Astrocyte of the cerebellum (primary cell): ENCODE results near the gene HSDL2.
A peak's percentile ranks its signal among the peaks of the same experiment; 100 is the strongest.

Experiments
- DNase-seq: peaks from one replicate; pipeline ENCODE4 v3.0.0-alpha.2; 2011; ENCODE audit warnings: low read depth
- H3K4me3 ChIP-seq: 2 replicates; pipeline ENCODE4 v1.5.1; 2011; ENCODE audit warnings: mild to moderate bottlenecking, low read depth, low read length, moderate library complexity
- CTCF ChIP-seq: IDR thresholded peaks from 2 replicates; pipeline ENCODE4 v1.5.1; 2012; ENCODE audit warnings: low read length, low read depth, moderate library complexity, mild to moderate bottlenecking; ENCODE audit errors: missing control alignments
- in situ Hi-C: cut with HindIII; loops from 2 replicates; pipeline ENCODE4 v1.10.0; 2017; ENCODE audit warnings: low sequenced_read_pairs

HSDL2 gene

DNA sequence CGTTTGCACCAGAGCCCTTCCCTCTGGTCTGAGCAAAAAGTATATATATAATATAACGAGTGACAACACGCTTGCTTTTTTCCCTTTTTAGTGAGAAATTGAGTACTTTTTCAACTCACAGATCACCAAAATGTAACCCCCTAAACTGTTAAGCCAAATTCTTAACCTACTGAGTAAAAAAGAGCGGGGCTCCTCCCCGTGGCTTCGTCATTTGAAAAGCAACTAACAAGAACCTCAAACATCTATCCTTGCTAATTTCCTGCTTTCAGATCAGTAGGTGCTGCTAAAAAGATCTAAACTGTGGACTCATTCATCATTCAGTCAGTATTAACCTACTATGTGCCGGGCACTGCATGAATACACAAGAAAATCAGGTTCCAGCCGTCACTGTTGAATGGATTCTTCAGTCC is 45.5 kb upstream of the HSDL2 start:
- H3K4me3 ChIP-seq: peak overlapping the region; percentile 55
- TF ChIP-seq CTCF: no peak
- in situ Hi-C loops: loop anchor here (5.0 kb wide), 1 partner anchor 237 kb away; no protein-coding TSS in a partner anchor
- DNase-seq: no peak

- in situ Hi-C loops: no loop called here
- DNase-seq: no peak
- H3K4me3 ChIP-seq: no peak overlapping the region
- no peak for TF ChIP-seq CTCF
Observed at GRCh38 chr9:112337547-112337946, 42.4 kb upstream of the HSDL2 start.

DNA sequence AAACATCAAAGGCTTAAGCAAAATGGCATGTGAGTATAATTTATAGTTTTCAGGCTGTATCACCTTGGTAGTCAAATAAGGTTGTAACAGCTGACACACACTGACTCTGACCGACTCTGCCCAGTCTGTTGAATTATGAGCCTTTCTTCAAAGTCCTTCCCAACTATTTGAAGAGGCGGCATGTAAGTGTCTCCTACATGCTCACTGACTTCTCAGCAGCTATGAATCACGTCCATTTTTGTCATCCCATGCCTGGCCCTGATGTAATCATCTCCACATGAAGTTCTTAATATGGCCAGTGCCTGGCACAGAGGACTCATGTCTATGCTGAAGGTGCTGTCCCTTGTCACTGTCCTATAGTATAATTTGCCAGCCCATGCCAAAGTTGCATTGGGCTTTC is 41.3 kb upstream of the HSDL2 start:
- in situ Hi-C loops: no loop called here
- TF ChIP-seq CTCF: no peak
- H3K4me3 ChIP-seq: no peak overlapping the region
- DNase-seq: no peak

DNA sequence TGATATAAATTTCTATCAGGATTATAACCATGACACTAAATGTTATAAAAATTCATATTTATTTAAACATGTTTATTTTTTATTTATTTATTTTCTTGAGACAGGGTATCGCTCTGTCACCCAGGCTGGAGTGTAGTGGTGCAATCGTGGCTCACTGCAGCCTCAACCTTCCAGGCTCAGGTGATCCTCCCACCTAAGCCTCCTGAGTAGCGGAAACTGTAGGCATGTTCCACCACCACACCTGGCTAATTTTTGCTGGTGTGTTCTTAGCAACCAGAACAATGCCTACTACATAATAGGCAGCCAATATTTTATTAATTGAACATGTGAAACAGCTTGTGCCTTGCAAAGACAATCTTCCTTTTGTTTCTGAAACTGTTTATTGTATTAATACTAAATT is 40.0 kb upstream of the HSDL2 start:
- in situ Hi-C loops: no loop called here
- no peak for DNase-seq
- TF ChIP-seq CTCF: no peak
- H3K4me3 ChIP-seq: no peak overlapping the region

GRCh38 chr9:112341730-112342129 is 38.2 kb upstream of the HSDL2 start:
- TF ChIP-seq CTCF: no peak
- in situ Hi-C loops: no loop called here
- no peak overlapping the region for H3K4me3 ChIP-seq
- DNase-seq: no peak

- peak overlapping the region; percentile 40 for H3K4me3 ChIP-seq
- no peak for DNase-seq
- in situ Hi-C loops: no loop called here
- TF ChIP-seq CTCF: no peak
Observed at GRCh38 chr9:112348257-112349007, 31.5 kb upstream of the HSDL2 start.
